ENCODE data around the gene COMMD6. TPM values are rescaled to one million over a fixed set of nuclear protein-coding genes. Genes with fewer than 3 reads are reported as not detected.

Gene COMMD6
- total RNA-seq, 5 donors from 2014 or later (not counting 1 experiment from before 2014, with no cell fraction given), result 165 to 218 (median 191) TPM

GRCh38 chr13:75492389-75492788 is 45.3 kb downstream of the COMMD6 start:
- no peaks in the 10 kb centered on the region for H3K9me3 Mint-ChIP-seq
- CTCF ChIA-PET, result no interaction called here
- H3K4me1 Mint-ChIP-seq, result peaks cover 0 to 2% (median 0%) of the 10 kb centered on the region in 3 donors

GRCh38 chr13:75491376-75491775 is 46.3 kb downstream of the COMMD6 start:
- Histone ChIP-seq H3K27me3 (replicated peaks in 1 of 2; ENCODE audit: control insufficient read depth in 2 of 2, extremely low read depth in 1 of 2, insufficient read depth in 2 of 2, low read length in 1 of 2) (peaks cover 0 to 6% of the 10 kb centered on the region in 2 experiments), H3K27ac (ENCODE audit: low read length) (no peak overlapping the region), H3K4me1 (ENCODE audit: control insufficient read depth in 1 of 2, extremely low read depth in 1 of 2, insufficient read depth in 2 of 2, low read length in 2 of 2) (no peaks in the 10 kb centered on the region), H3K4me3 (ENCODE audit: control insufficient read depth in 1 of 2, extremely low read depth in 1 of 2, low read length in 1 of 2) (no peak overlapping the region), H3K36me3 (ENCODE audit: control insufficient read depth in 2 of 2, extremely low read depth in 1 of 2, insufficient read depth in 1 of 2, low read length in 1 of 2) (no peaks in the 10 kb centered on the region), H3K9me3 (no peaks in the 10 kb centered on the region)
- peaks cover 0 to 10% (median 0%) of the 10 kb centered on the region in 3 donors for H3K4me1 Mint-ChIP-seq
- no peak overlapping the region for H3K27ac Mint-ChIP-seq
- WGBS (ENCODE audit: insufficient coverage), result no CpG with 5 or more reads among the region's 2 CpGs
- no peak for ATAC-seq (replicated peaks in 1 of 4)
- H3K9me3 Mint-ChIP-seq, result no peaks in the 10 kb centered on the region
- DNase-seq, result no peak
- ChIA-PET CTCF (no interaction called here), POLR2A (no interaction called here)
- peaks cover 23 to 27% of the 10 kb centered on the region in 2 donors for H3K27me3 Mint-ChIP-seq
- H3K36me3 Mint-ChIP-seq, result no peaks in the 10 kb centered on the region
- no peak overlapping the region for H3K4me3 Mint-ChIP-seq

More at GRCh38 chr13:75492389-75492788, 45.3 kb downstream of the COMMD6 start:
- peaks cover 0 to 9% of the 10 kb centered on the region in 2 experiments for H3K27me3 ChIP-seq (replicated peaks in 1 of 2; ENCODE audit: control insufficient read depth in 2 of 2, extremely low read depth in 1 of 2, insufficient read depth in 2 of 2, low read length in 1 of 2)
- H3K36me3 Mint-ChIP-seq, result no peaks in the 10 kb centered on the region
- DNase-seq (no peak), ATAC-seq (replicated peaks in 1 of 4) (no peak)
- H3K27ac ChIP-seq (ENCODE audit: low read length), result no peak overlapping the region
- no peak overlapping the region for H3K4me3 Mint-ChIP-seq
- H3K4me3 ChIP-seq (ENCODE audit: control insufficient read depth in 1 of 2, extremely low read depth in 1 of 2, low read length in 1 of 2), result no peak overlapping the region
- POLR2A ChIA-PET, result interaction anchor here in 1 of 2 donors (0.6 kb wide), 1 partner anchor 923 kb away, joined by 4 read pairs; no protein-coding TSS in a partner anchor
- no peak overlapping the region for H3K27ac Mint-ChIP-seq
- peaks cover 17 to 22% of the 10 kb centered on the region in 2 donors for H3K27me3 Mint-ChIP-seq
- no peaks in the 10 kb centered on the region for H3K4me1 ChIP-seq (ENCODE audit: control insufficient read depth in 1 of 2, extremely low read depth in 1 of 2, insufficient read depth in 2 of 2, low read length in 2 of 2)
- no peaks in the 10 kb centered on the region for H3K9me3 ChIP-seq
- 88% methylated on average over 3 of the region's 5 CpGs for WGBS (ENCODE audit: insufficient coverage)
- no peaks in the 10 kb centered on the region for H3K36me3 ChIP-seq (ENCODE audit: control insufficient read depth in 2 of 2, extremely low read depth in 1 of 2, insufficient read depth in 1 of 2, low read length in 1 of 2)

- Histone ChIP-seq H3K4me3 (ENCODE audit: control insufficient read depth in 1 of 2, extremely low read depth in 1 of 2, low read length in 1 of 2) (no peak overlapping the region), H3K4me1 (ENCODE audit: control insufficient read depth in 1 of 2, extremely low read depth in 1 of 2, insufficient read depth in 2 of 2, low read length in 2 of 2) (no peaks in the 10 kb centered on the region), H3K27ac (ENCODE audit: low read length) (no peak overlapping the region), H3K36me3 (ENCODE audit: control insufficient read depth in 2 of 2, extremely low read depth in 1 of 2, insufficient read depth in 1 of 2, low read length in 1 of 2) (no peaks in the 10 kb centered on the region), H3K9me3 (no peaks in the 10 kb centered on the region), H3K27me3 (replicated peaks in 1 of 2; ENCODE audit: control insufficient read depth in 2 of 2, extremely low read depth in 1 of 2, insufficient read depth in 2 of 2, low read length in 1 of 2) (peaks cover 0 to 14% of the 10 kb centered on the region in 2 experiments)
- Mint-ChIP-seq H3K27me3 (peaks cover 39 to 41% of the 10 kb centered on the region in 2 donors), H3K27ac (peak overlapping the region in 1 of 2 donors; percentile 13), H3K4me3 (no peak overlapping the region), H3K36me3 (no peaks in the 10 kb centered on the region), H3K4me1 (peaks cover 0 to 15% (median 0%) of the 10 kb centered on the region in 3 donors), H3K9me3 (no peaks in the 10 kb centered on the region)
- WGBS (ENCODE audit: insufficient coverage), result 68% methylated on average over 4 of the region's 10 CpGs
- ATAC-seq (replicated peaks in 1 of 4) (peak in 2 of 4 experiments; percentile 19 to 44), DNase-seq (peak in 1 of 35 experiments; percentile 4)
- POLR2A ChIA-PET, result no interaction called here
- CTCF ChIA-PET, result interaction anchor here in 1 of 2 donors (0.7 kb wide), 1 partner anchor 1673 kb away, joined by 3 read pairs; no protein-coding TSS in a partner anchor
Measured at GRCh38 chr13:75489502-75490263, 48.0 kb downstream of the COMMD6 start.

GRCh38 chr13:75486146-75487062 is 51.2 kb downstream of the COMMD6 start:
- H3K27ac ChIP-seq (ENCODE audit: low read length), result no peak overlapping the region
- no peaks in the 10 kb centered on the region for H3K9me3 ChIP-seq
- Mint-ChIP-seq H3K9me3 (no peaks in the 10 kb centered on the region), H3K36me3 (no peaks in the 10 kb centered on the region), H3K27me3 (peaks cover 47 to 57% of the 10 kb centered on the region in 2 donors), H3K27ac (no peak overlapping the region), H3K4me1 (peaks cover 6 to 21% (median 8%) of the 10 kb centered on the region in 3 donors), H3K4me3 (no peak overlapping the region)
- CTCF ChIA-PET, result interaction anchor here in 1 of 2 donors (0.5 kb wide), 1 partner anchor 1399 kb away, joined by 3 read pairs; no protein-coding TSS in a partner anchor
- DNase-seq (no peak), ATAC-seq (replicated peaks in 1 of 4) (no peak)
- H3K4me1 ChIP-seq (ENCODE audit: control insufficient read depth in 1 of 2, extremely low read depth in 1 of 2, insufficient read depth in 2 of 2, low read length in 2 of 2), result peaks cover 0 to 2% of the 10 kb centered on the region in 2 experiments
- H3K36me3 ChIP-seq (ENCODE audit: control insufficient read depth in 2 of 2, extremely low read depth in 1 of 2, insufficient read depth in 1 of 2, low read length in 1 of 2), result no peaks in the 10 kb centered on the region
- POLR2A ChIA-PET, result interaction anchor here in 1 of 2 donors (0.6 kb wide), 1 partner anchor 166 kb away, joined by 6 read pairs; no protein-coding TSS in a partner anchor
- peaks cover 0 to 33% of the 10 kb centered on the region in 2 experiments for H3K27me3 ChIP-seq (replicated peaks in 1 of 2; ENCODE audit: control insufficient read depth in 2 of 2, extremely low read depth in 1 of 2, insufficient read depth in 2 of 2, low read length in 1 of 2)
- 14% methylated on average over 1 of the region's 5 CpGs for WGBS (ENCODE audit: insufficient coverage)
- no peak overlapping the region for H3K4me3 ChIP-seq (ENCODE audit: control insufficient read depth in 1 of 2, extremely low read depth in 1 of 2, low read length in 1 of 2)

- Mint-ChIP-seq H3K4me3 (no peak overlapping the region), H3K4me1 (peaks cover 15 to 29% (median 17%) of the 10 kb centered on the region in 3 donors), H3K9me3 (no peaks in the 10 kb centered on the region), H3K27ac (no peak overlapping the region), H3K27me3 (peaks cover 49 to 60% of the 10 kb centered on the region in 2 donors), H3K36me3 (no peaks in the 10 kb centered on the region)
- H3K9me3 ChIP-seq, result no peaks in the 10 kb centered on the region
- WGBS (ENCODE audit: insufficient coverage), result 100% methylated on average over 1 of the region's 1 CpG
- no peak overlapping the region for H3K4me3 ChIP-seq (ENCODE audit: control insufficient read depth in 1 of 2, extremely low read depth in 1 of 2, low read length in 1 of 2)
- no peak for ATAC-seq (replicated peaks in 1 of 4)
- H3K36me3 ChIP-seq (ENCODE audit: control insufficient read depth in 2 of 2, extremely low read depth in 1 of 2, insufficient read depth in 1 of 2, low read length in 1 of 2), result no peaks in the 10 kb centered on the region
- DNase-seq, result no peak
- POLR2A ChIA-PET, result interaction anchor here in 1 of 2 donors (0.5 kb wide), 1 partner anchor 985 kb away, joined by 4 read pairs; no protein-coding TSS in a partner anchor
- H3K27me3 ChIP-seq (replicated peaks in 1 of 2; ENCODE audit: control insufficient read depth in 2 of 2, extremely low read depth in 1 of 2, insufficient read depth in 2 of 2, low read length in 1 of 2), result peaks cover 2 to 41% of the 10 kb centered on the region in 2 experiments
- CTCF ChIA-PET, result interaction anchor here in 1 of 2 donors (0.5 to 0.6 kb wide), 2 partner anchors 113 to 1400 kb away, joined by 3 read pairs; no protein-coding TSS in a partner anchor
- H3K4me1 ChIP-seq (ENCODE audit: control insufficient read depth in 1 of 2, extremely low read depth in 1 of 2, insufficient read depth in 2 of 2, low read length in 2 of 2), result peaks cover 5 to 11% of the 10 kb centered on the region in 2 experiments
- H3K27ac ChIP-seq (ENCODE audit: low read length), result no peak overlapping the region
Measured at GRCh38 chr13:75485286-75486062, 52.2 kb downstream of the COMMD6 start.
